ENCODE data around the gene BLOC1S6. TPM values are rescaled to one million over a fixed set of nuclear protein-coding genes. Genes with fewer than 3 reads are reported as not detected.

Gene BLOC1S6
- total and polyA plus RNA-seq, 9 of the 15 experiments (the other 6 are each of a cell fraction or from before 2014, with no cell fraction given), result 18.2 to 72.4 (median 38.4) TPM

DNA sequence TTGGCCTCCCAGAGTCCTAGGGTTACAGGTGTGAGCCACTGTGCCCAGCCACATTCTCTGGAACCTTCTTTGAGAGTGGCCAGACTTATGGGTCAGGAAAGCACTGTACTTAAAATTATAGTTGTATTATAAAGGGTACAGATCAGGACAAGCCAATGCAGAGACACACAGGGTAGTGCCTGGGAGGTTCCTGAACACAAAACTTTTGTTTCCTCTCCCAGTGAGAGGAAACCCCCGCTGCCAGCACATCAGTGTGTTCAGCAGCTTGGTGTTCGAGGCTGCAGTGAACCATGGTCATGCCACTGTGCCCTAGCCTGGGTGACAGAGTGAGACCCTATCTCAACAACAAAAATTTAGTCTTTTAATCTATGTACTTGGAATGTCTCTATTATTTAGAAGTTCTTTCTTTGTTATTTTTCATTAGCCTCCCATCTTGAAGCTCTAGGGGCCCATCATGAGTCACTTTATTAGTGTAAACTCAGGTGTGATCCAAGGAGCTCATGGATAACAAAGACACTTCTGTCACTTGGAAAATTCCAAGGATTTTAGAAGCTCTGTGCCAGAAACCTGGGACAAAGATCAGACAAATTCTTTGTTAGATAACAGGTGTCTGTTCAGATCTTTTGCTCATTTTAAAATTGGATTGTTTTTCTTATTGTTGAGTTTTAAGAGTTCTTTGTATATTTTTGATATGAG lies 7.8 kb downstream of the BLOC1S6 start (continued):
- TF ChIP-seq, protein P1, sequence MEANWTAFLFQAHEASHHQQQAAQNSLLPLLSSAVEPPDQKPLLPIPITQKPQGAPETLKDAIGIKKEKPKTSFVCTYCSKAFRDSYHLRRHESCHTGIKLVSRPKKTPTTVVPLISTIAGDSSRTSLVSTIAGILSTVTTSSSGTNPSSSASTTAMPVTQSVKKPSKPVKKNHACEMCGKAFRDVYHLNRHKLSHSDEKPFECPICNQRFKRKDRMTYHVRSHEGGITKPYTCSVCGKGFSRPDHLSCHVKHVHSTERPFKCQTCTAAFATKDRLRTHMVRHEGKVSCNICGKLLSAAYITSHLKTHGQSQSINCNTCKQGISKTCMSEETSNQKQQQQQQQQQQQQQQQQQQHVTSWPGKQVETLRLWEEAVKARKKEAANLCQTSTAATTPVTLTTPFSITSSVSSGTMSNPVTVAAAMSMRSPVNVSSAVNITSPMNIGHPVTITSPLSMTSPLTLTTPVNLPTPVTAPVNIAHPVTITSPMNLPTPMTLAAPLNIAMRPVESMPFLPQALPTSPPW (CRISPR knock-in tag; IDR thresholded peaks at IDR 0.05), result no peak
- TF ChIP-seq HMG20B (CRISPR knock-in tag; IDR thresholded peaks at IDR 0.05), result no peak
- no peak for TF ChIP-seq CCNT2 (IDR thresholded peaks at IDR 0.05; ENCODE audit: borderline replicate concordance, extremely low read depth, insufficient read length, low read depth, low read length)
- TF ChIP-seq, protein P2, sequence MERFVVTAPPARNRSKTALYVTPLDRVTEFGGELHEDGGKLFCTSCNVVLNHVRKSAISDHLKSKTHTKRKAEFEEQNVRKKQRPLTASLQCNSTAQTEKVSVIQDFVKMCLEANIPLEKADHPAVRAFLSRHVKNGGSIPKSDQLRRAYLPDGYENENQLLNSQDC (CRISPR knock-in tag; IDR thresholded peaks at IDR 0.05), result no peak

DNA sequence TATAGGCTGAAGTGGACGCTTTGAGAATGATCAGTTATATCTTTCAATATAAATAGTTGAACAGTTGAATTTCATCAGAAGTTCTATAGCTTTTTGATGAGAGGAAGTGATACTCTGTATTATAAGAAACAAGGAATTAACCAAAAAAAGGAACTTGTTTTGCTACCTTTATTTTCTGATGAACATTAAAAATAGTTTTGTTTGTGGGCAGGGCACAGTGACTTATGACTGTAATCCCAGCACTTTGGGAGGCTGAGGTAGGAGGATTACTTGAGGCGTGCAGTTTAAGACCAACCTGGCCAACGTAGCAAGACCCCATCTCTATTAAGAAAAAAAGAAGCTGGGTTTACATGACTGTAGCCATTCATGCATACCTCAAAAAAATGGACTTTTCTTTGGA lies 16.7 kb downstream of the BLOC1S6 start:
- no peaks in the 10 kb centered on the region for H3K4me1 ChIP-seq (replicated peaks in 1 of 2; ENCODE audit: control insufficient read depth in 2 of 2, insufficient read depth in 2 of 2, low read length in 2 of 2)
- BruUV-seq (replicated peaks), result no TSS peak
- POLR2A ChIA-PET, result interaction anchor here (0.7 kb wide), 1 partner anchor 16 kb away, joined by 3 read pairs; no protein-coding TSS in a partner anchor

More for the DNA sequence above, 16.7 kb downstream of the BLOC1S6 start:
- no peak overlapping the region for H2AFZ ChIP-seq (ENCODE audit: low read depth, low read length)
- H3K79me2 ChIP-seq (ENCODE audit: control insufficient read depth, insufficient read depth, low read length), result peaks cover 11% of the 10 kb centered on the region
- in situ Hi-C loops (cut with MboI) (loop anchor here (25.0 kb wide), 1 partner anchor 417 kb away; the partner anchor contains the start of gene SHF), intact Hi-C loops (cut with micrococcal nuclease) (no loop called here)
- WGBS (ENCODE audit: insufficient coverage, low coverage, missing lambda C conversion rate), result 98% methylated on average over 3 of the region's 3 CpGs
- H3K4me2 ChIP-seq (ENCODE audit: insufficient read depth, low read length), result no peak overlapping the region
- peak; percentile 65 for TF ChIP-seq ZNF121 (CRISPR knock-in tag; conservative IDR thresholded peaks at IDR 0.05)
- no peak for TF ChIP-seq CHD1 (IDR thresholded peaks at IDR 0.05; ENCODE audit: low read length)
- TF ChIP-seq RBM25 (IDR thresholded peaks at IDR 0.05; ENCODE audit: low read depth, low read length, severe bottlenecking), result peak; percentile 44
- ATAC-seq (no peak), FAIRE-seq (no peak), DNase-seq (ENCODE audit: extremely low read depth in 1 of 4, low spot score in 3 of 4) (no peak)
- H4K20me1 ChIP-seq (replicated peaks; ENCODE audit: control insufficient read depth, insufficient read depth, low read length), result no peaks in the 10 kb centered on the region
- no peak overlapping the region for H3K9ac ChIP-seq (ENCODE audit: insufficient read depth in 1 of 2, low read depth in 2 of 2, low read length in 2 of 2)
- H3K27ac ChIP-seq (ENCODE audit: extremely low read depth, low read depth, low read length), result no peak overlapping the region
- CTCF ChIA-PET (ENCODE audit: low intra/inter-chr PET ratio), result no interaction called here
- H3K27me3 ChIP-seq (ENCODE audit: control insufficient read depth in 2 of 2, insufficient read depth in 2 of 2, low read length in 2 of 2), result no peaks in the 10 kb centered on the region
- H3K36me3 ChIP-seq (ENCODE audit: control insufficient read depth, insufficient read depth, low read length), result peaks cover 45% of the 10 kb centered on the region
- H3K4me3 ChIP-seq, result no peak overlapping the region
- H3K9me3 ChIP-seq (replicated peaks; ENCODE audit: control insufficient read depth, insufficient read depth, low read depth, low read length), result no peaks in the 10 kb centered on the region
- no peaks in the 10 kb centered on the region for H3K9me1 ChIP-seq (ENCODE audit: control insufficient read depth, insufficient read depth, low read length)

Measured in K562 (cell line).